Pancreas (tissue), 10 donors: ENCODE measurements around the gene SLCO2A1. TPM values are rescaled to one million over a fixed set of nuclear protein-coding genes. Genes with fewer than 3 reads are reported as not detected.

ENCODE experiments used
- ATAC-seq, 4 donors: fragments of 200-7000 bp; cut with Tn5 transposase; one replicate each; pipeline versions ENCODE4 v1.8.0 to v1.9.1; 2020; ENCODE audit warnings: mild to moderate bottlenecking in 4 of 4, moderate library complexity in 4 of 4
- DNase-seq, 6 donors: peaks; one replicate each; pipeline ENCODE4 v3.0.0-alpha.2; 2020
- FAIRE-seq: peaks from 2 replicates; lab custom pipeline; 2012; peaks lifted over from hg19 to GRCh38; lab: Jason Lieb, UNC
- H3K27ac ChIP-seq, 4 donors: fragments of 200-600 bp; sonication (generic); 1 replicate in 3 of 4; 2 replicates in 1 of 4; pipeline versions ENCODE4 v1.5.0 to v1.8.0; 2020
- H3K27me3 ChIP-seq, 4 donors: fragments of 200-600 bp; one replicate each; pipeline ENCODE4 v1.8.0; 2021
- H3K36me3 ChIP-seq, 3 donors: fragments of 200-600 bp; sonication (generic) in 1 of 3; one replicate each; pipeline versions ENCODE4 v1.5.0 to v1.8.0; 2020 to 2021
- H3K4me1 ChIP-seq, 3 donors: fragments of 200-600 bp; one replicate each; pipeline ENCODE4 v1.8.0; 2021
- H3K4me3 ChIP-seq, 4 donors: fragments of 200-600 bp; sonication (generic) in 2 of 4; one replicate each; pipeline versions ENCODE4 v1.5.0 to v1.8.0; 2020 to 2021
- H3K9me3 ChIP-seq, 4 donors: fragments of 200-600 bp; one replicate each; pipeline ENCODE4 v1.8.0; 2021
- CTCF ChIP-seq, 4 donors: fragments of 200-600 bp; sonication (generic) in 3 of 4; IDR thresholded peaks; one replicate each; pipeline versions ENCODE4 v1.5.0 to v1.8.0; 2021; ENCODE audit warnings: antibody characterized with exemption in 4 of 4
- WGBS, 2 donors: extraction: QIAGEN DNeasy Blood & Tissue Kit; methylation state at CpG; one replicate each; pipeline ENCODE4 v1.1.7; 2013; 5-methylcytosine and 5-hydroxymethylcytosine counted together
- intact Hi-C, 3 donors: fragments of 100-400 bp; cut with DNase I; formaldehyde crosslinking; loops; one replicate each; pipeline versions ENCODE4 v1.11.1 to v1.14.2; 2022
- polyA plus RNA-seq, 2 donors: library from polyadenylated mRNA; stranded (reverse); fragments of 200-250 nt; gene quantifications; one replicate each; pipeline ENCODE4 v1.2.3, GENCODE V29; 2013
- total RNA-seq, 6 donors: library from RNA; stranded (reverse); fragmentation: NEBNext Ultra II Directional in 4 of 6; extraction: Animal tissue kit (Norgen Biotek cat#: 25700) in 4 of 6; gene quantifications; one replicate each; pipeline versions ENCODE4 v1.2.1 to v1.2.4, GENCODE V29; 2021 to 2023
- donor health status: healthy with polysubstance abuse.
- donor health status: DM: no; HTN: no; CAD: no; lungs with moderate emphysema.
- donor health status: DM: no; HTN: no; CAD: no.
- donor health status: control.
- donor health status: control.
- donor health status: Bipolar disorder and iron deficiency.
- donor health status: DM: yes; HTN: yes; CAD: no.
- donor health status: DM: no; HTN: no; CAD: no.
- donor health status: DM: no; HTN: no; CAD: no.
- donor health status: DM: yes; HTN: yes; CAD: no.

The SLCO2A1 gene
- total and polyA plus RNA-seq, 8 donors, result 4.6 to 17.5 (median 10.4) TPM

- H3K36me3 ChIP-seq, result no peaks in the 10 kb centered on the region
- H3K9me3 ChIP-seq, result no peaks in the 10 kb centered on the region
- 90 to 94% methylated on average over 11 of the region's 11 CpGs for WGBS, 2 donors
- intact Hi-C loops, result no loop called here
- ATAC-seq, result no peak
- no peak for FAIRE-seq
- H3K4me1 ChIP-seq, result no peaks in the 10 kb centered on the region
- DNase-seq, result no peak
- TF ChIP-seq CTCF (IDR thresholded peaks at IDR 0.05), result no peak
- H3K27ac ChIP-seq, result no peak overlapping the region
- no peak overlapping the region for H3K4me3 ChIP-seq
- H3K27me3 ChIP-seq, result no peaks in the 10 kb centered on the region
Measured at GRCh38 chr3:133884887-133885711, 144.6 kb downstream of the SLCO2A1 start.

GRCh38 chr3:133884054-133884886, 145.5 kb downstream of the SLCO2A1 start:
- intact Hi-C loops, result no loop called here
- Histone ChIP-seq H3K27me3 (no peaks in the 10 kb centered on the region), H3K9me3 (no peaks in the 10 kb centered on the region), H3K27ac (no peak overlapping the region), H3K4me1 (no peaks in the 10 kb centered on the region), H3K4me3 (no peak overlapping the region), H3K36me3 (no peaks in the 10 kb centered on the region)
- no peak for TF ChIP-seq CTCF (IDR thresholded peaks at IDR 0.05)
- DNase-seq (no peak), FAIRE-seq (no peak), ATAC-seq (no peak)
- WGBS, 2 donors, result 76 to 83% methylated on average over 6 of the region's 6 CpGs

- Histone ChIP-seq H3K4me3 (no peak overlapping the region), H3K36me3 (no peaks in the 10 kb centered on the region), H3K4me1 (no peaks in the 10 kb centered on the region), H3K9me3 (no peaks in the 10 kb centered on the region), H3K27me3 (no peaks in the 10 kb centered on the region), H3K27ac (no peak overlapping the region)
- intact Hi-C loops, result no loop called here
- TF ChIP-seq CTCF (IDR thresholded peaks at IDR 0.05), result no peak
- FAIRE-seq, result no peak
- no peak for ATAC-seq
- no peak for DNase-seq
Measured at GRCh38 chr3:133883641-133884040, 146.1 kb downstream of the SLCO2A1 start.

- intact Hi-C loops, result no loop called here
Measured at GRCh38 chr3:133882986-133883586, 146.6 kb downstream of the SLCO2A1 start.

More at GRCh38 chr3:133882986-133883586, 146.6 kb downstream of the SLCO2A1 start:
- Histone ChIP-seq H3K4me3 (no peak overlapping the region), H3K36me3 (no peaks in the 10 kb centered on the region), H3K27ac (no peak overlapping the region), H3K9me3 (no peaks in the 10 kb centered on the region), H3K4me1 (no peaks in the 10 kb centered on the region), H3K27me3 (no peaks in the 10 kb centered on the region)
- no peak for TF ChIP-seq CTCF (IDR thresholded peaks at IDR 0.05)
- no peak for ATAC-seq
- no peak for FAIRE-seq
- WGBS, 2 donors, result 74 to 82% methylated on average over 3 of the region's 3 CpGs
- DNase-seq, result no peak
